ENCODE measurements around the gene SLC24A3. TPM values are rescaled to one million over a fixed set of nuclear protein-coding genes. Genes with fewer than 3 reads are reported as not detected.

Gene SLC24A3
- total RNA-seq, 1 donor from 2014 or later = 0.79 TPM

DNA sequence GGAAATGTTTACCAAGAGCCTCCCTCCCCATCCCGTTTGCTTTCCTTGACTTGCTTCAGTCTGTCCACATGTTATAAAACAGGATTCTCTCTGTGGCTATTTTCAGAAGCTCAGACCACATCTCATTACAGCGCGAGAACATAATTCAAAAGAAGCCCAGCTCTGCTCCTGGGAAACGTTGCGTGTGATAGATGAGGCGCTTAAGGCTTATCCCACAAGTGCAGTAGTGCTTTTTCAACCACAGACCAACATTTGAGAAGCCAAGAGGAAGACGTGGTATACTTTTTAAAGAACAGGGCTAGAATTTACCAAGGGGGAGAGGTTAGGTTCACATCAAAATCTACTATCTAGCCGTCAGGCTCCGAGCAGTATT is 239.5 kb downstream of the SLC24A3 start:
- Histone ChIP-seq H3K36me3 (ENCODE audit: insufficient read depth, low read length) (no peaks in the 10 kb centered on the region), H3K4me1 (ENCODE audit: insufficient read depth, low read length) (no peaks in the 10 kb centered on the region), H3K4me3 (ENCODE audit: insufficient read depth, low read depth, low read length) (no peak overlapping the region), H4K20me1 (ENCODE audit: insufficient read depth, low read length) (no peaks in the 10 kb centered on the region), H2AFZ (ENCODE audit: low read depth, low read length) (no peak overlapping the region), H3K27ac (ENCODE audit: low read depth, low read length) (no peak overlapping the region), H3K4me2 (ENCODE audit: low read length) (no peak overlapping the region), H3K79me2 (ENCODE audit: insufficient read depth, low read length) (no peaks in the 10 kb centered on the region), H3K9ac (ENCODE audit: low read length) (no peak overlapping the region), H3K27me3 (ENCODE audit: insufficient read depth, low read length) (no peaks in the 10 kb centered on the region), H3K9me3 (ENCODE audit: insufficient read depth, low read depth, low read length) (no peaks in the 10 kb centered on the region)
- Mint-ChIP-seq H3K27me3 (ENCODE audit: low read depth, unreplicated experiment) (peaks cover 18% of the 10 kb centered on the region), H3K27ac (ENCODE audit: unreplicated experiment) (no peak overlapping the region), H3K4me3 (ENCODE audit: unreplicated experiment) (no peak overlapping the region), H3K36me3 (ENCODE audit: low read depth, unreplicated experiment) (no peaks in the 10 kb centered on the region), H3K4me1 (ENCODE audit: low read depth, unreplicated experiment) (peaks cover 3% of the 10 kb centered on the region), H3K9me3 (ENCODE audit: unreplicated experiment) (no peaks in the 10 kb centered on the region)
- TF ChIP-seq, protein P1, sequence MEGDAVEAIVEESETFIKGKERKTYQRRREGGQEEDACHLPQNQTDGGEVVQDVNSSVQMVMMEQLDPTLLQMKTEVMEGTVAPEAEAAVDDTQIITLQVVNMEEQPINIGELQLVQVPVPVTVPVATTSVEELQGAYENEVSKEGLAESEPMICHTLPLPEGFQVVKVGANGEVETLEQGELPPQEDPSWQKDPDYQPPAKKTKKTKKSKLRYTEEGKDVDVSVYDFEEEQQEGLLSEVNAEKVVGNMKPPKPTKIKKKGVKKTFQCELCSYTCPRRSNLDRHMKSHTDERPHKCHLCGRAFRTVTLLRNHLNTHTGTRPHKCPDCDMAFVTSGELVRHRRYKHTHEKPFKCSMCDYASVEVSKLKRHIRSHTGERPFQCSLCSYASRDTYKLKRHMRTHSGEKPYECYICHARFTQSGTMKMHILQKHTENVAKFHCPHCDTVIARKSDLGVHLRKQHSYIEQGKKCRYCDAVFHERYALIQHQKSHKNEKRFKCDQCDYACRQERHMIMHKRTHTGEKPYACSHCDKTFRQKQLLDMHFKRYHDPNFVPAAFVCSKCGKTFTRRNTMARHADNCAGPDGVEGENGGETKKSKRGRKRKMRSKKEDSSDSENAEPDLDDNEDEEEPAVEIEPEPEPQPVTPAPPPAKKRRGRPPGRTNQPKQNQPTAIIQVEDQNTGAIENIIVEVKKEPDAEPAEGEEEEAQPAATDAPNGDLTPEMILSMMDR (IDR thresholded peaks at IDR 0.05; ENCODE audit: insufficient read depth, low read depth, low read length) = no peak
- no peak for TF ChIP-seq EZH2 (IDR thresholded peaks at IDR 0.05; ENCODE audit: insufficient read depth, low read length)
- FAIRE-seq (no peak), DNase-seq (ENCODE audit: low read depth) (no peak)

DNA sequence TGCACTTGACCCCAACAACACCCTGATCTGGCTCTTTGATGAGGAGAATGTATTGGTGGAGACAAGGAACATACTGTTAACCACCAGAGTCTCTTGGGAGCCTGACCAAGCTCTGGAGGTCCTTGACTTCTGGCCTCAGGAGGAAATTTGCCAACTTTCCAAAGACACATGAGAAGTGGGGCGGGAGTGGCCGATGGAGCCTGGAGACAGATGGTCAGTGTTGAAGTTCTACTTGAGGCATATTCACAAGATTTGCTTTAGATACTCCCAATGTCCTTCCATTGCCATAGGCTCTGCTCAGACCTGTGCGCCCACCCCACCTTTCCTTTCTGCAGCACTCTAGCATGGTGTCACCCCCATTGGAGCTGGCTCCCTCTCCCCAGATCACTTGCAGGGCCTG is 241.0 kb downstream of the SLC24A3 start:
- H3K9me3 ChIP-seq (ENCODE audit: insufficient read depth, low read depth, low read length) = no peaks in the 10 kb centered on the region
- H3K27me3 Mint-ChIP-seq (ENCODE audit: low read depth, unreplicated experiment) = peaks cover 16% of the 10 kb centered on the region
- H3K27me3 ChIP-seq (ENCODE audit: insufficient read depth, low read length) = no peaks in the 10 kb centered on the region
- no peak for FAIRE-seq
- H3K4me1 Mint-ChIP-seq (ENCODE audit: low read depth, unreplicated experiment) = peaks cover 3% of the 10 kb centered on the region
- H3K79me2 ChIP-seq (ENCODE audit: insufficient read depth, low read length) = no peaks in the 10 kb centered on the region
- no peak for DNase-seq (ENCODE audit: low read depth)
- no peak for TF ChIP-seq EZH2 (IDR thresholded peaks at IDR 0.05; ENCODE audit: insufficient read depth, low read length)
- TF ChIP-seq, protein P1 (IDR thresholded peaks at IDR 0.05; ENCODE audit: insufficient read depth, low read depth, low read length) = no peak
- no peak overlapping the region for H3K4me3 Mint-ChIP-seq (ENCODE audit: unreplicated experiment)
- no peaks in the 10 kb centered on the region for H3K36me3 Mint-ChIP-seq (ENCODE audit: low read depth, unreplicated experiment)
- no peak overlapping the region for H3K27ac ChIP-seq (ENCODE audit: low read depth, low read length)
- H3K36me3 ChIP-seq (ENCODE audit: insufficient read depth, low read length) = no peaks in the 10 kb centered on the region
- no peak overlapping the region for H3K4me2 ChIP-seq (ENCODE audit: low read length)
- H3K4me3 ChIP-seq (ENCODE audit: insufficient read depth, low read depth, low read length) = no peak overlapping the region
- no peaks in the 10 kb centered on the region for H3K4me1 ChIP-seq (ENCODE audit: insufficient read depth, low read length)
- H3K9ac ChIP-seq (ENCODE audit: low read length) = no peak overlapping the region
- H3K9me3 Mint-ChIP-seq (ENCODE audit: unreplicated experiment) = no peaks in the 10 kb centered on the region
- no peak overlapping the region for H3K27ac Mint-ChIP-seq (ENCODE audit: unreplicated experiment)
- no peak overlapping the region for H2AFZ ChIP-seq (ENCODE audit: low read depth, low read length)
- H4K20me1 ChIP-seq (ENCODE audit: insufficient read depth, low read length) = no peaks in the 10 kb centered on the region

DNA sequence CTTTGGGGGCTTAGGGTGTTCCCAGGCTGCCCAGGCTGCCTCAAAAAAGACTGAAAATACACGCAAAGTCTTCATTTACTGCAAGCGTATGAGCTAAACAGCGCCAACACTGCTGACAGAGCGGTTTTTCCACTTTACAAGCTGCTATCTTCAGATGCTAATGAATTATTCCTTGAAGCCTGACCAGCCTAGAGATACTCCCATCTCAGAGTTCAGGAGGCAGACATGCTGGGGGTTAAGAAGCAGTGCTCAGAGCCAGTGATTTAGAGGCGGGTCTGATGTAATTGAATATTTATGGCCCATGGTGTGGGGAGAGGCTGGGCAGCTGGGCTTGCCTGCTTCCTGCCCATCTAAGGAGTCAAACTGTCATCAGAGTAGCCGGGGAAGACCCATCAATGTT is 241.4 kb downstream of the SLC24A3 start:
- Mint-ChIP-seq H3K4me1 (ENCODE audit: low read depth, unreplicated experiment) (peaks cover 3% of the 10 kb centered on the region), H3K36me3 (ENCODE audit: low read depth, unreplicated experiment) (no peaks in the 10 kb centered on the region), H3K4me3 (ENCODE audit: unreplicated experiment) (no peak overlapping the region), H3K27ac (ENCODE audit: unreplicated experiment) (no peak overlapping the region), H3K27me3 (ENCODE audit: low read depth, unreplicated experiment) (peaks cover 14% of the 10 kb centered on the region), H3K9me3 (ENCODE audit: unreplicated experiment) (no peaks in the 10 kb centered on the region)
- Histone ChIP-seq H3K27ac (ENCODE audit: low read depth, low read length) (no peak overlapping the region), H3K9me3 (ENCODE audit: insufficient read depth, low read depth, low read length) (no peaks in the 10 kb centered on the region), H2AFZ (ENCODE audit: low read depth, low read length) (no peak overlapping the region), H3K4me2 (ENCODE audit: low read length) (no peak overlapping the region), H3K27me3 (ENCODE audit: insufficient read depth, low read length) (no peaks in the 10 kb centered on the region), H3K9ac (ENCODE audit: low read length) (no peak overlapping the region), H3K79me2 (ENCODE audit: insufficient read depth, low read length) (no peaks in the 10 kb centered on the region), H3K4me3 (ENCODE audit: insufficient read depth, low read depth, low read length) (no peak overlapping the region), H4K20me1 (ENCODE audit: insufficient read depth, low read length) (no peaks in the 10 kb centered on the region), H3K36me3 (ENCODE audit: insufficient read depth, low read length) (no peaks in the 10 kb centered on the region), H3K4me1 (ENCODE audit: insufficient read depth, low read length) (no peaks in the 10 kb centered on the region)
- FAIRE-seq (no peak), DNase-seq (ENCODE audit: low read depth) (no peak)
- TF ChIP-seq EZH2 (IDR thresholded peaks at IDR 0.05; ENCODE audit: insufficient read depth, low read length) = no peak
- TF ChIP-seq, protein P1 (IDR thresholded peaks at IDR 0.05; ENCODE audit: insufficient read depth, low read depth, low read length) = no peak

Data from astrocyte (in vitro differentiated cells and primary cell).